ENCODE results near the gene PRSS2. TPM values are rescaled to one million over a fixed set of nuclear protein-coding genes. Genes with fewer than 3 reads are reported as not detected.

PRSS2 gene
- total RNA-seq, 1 experiment from 2014 or later: 27.6 TPM

DNA sequence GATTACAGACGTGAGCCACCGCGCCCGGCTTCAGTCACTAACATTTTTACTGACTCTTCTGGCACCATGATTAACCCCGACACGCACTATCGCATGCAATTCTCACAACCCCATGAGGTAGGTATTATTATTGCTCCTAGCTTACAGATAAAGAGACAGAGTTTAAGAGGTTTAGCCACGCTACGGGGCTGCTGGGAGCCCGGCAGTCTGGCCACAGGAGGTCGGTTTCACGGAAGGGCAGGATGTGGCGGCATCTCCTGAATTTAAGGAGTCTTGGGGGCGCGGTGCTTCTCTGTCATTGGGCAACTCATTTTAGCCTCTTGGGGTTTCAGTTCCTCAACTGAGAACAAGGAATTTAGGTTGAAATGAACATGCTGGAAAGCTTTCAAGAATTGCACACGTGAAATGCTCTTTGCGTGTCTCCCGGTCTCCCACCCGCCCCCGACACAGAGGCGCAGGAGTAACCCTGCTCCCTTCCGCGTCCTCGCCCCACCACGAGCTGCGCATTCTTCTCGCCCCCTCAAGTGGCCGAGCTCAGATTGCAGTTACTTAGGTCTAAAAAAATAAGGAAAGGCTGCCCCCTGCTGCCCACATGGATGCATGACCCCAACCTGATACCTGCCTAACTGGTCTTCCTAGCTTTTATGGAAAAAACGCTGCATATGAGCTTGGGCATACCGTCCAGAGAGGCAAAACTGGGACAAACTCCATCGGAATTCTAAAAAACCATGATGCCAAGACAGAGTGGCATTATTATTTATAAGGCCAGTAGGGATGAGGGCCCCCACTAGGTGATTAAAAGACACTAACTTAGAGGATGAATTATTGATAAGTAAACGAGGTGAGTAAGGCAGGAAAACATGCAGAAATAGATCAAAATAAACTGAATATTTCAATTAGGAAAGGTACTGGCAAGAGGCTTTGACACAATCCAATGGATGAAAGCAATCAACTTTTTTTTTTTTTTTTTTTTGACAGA lies 12.4 kb downstream of the PRSS2 start:
- DNase-seq (ENCODE audit: low spot score): peak; percentile 91
- CTCF ChIA-PET: interaction anchor here (0.6 to 5.1 kb wide), 85 partner anchors 8 to 479 kb away, joined by 3 to 174 read pairs (median 5); partner anchors contain the start of gene EPHB6
- no peaks in the 10 kb centered on the region for H3K36me3 Mint-ChIP-seq
- H3K9me3 Mint-ChIP-seq: no peaks in the 10 kb centered on the region
- H3K4me1 Mint-ChIP-seq: peaks cover 7% of the 10 kb centered on the region
- peak; percentile 82 for ATAC-seq
- H3K4me3 Mint-ChIP-seq: peak overlapping the region; percentile 66
- 0 out of 2 replicates have a peak, but pooled peaks cover 6% of the 10 kb centered on the region for H3K27me3 Mint-ChIP-seq (ENCODE audit: low read depth)
- TF ChIP-seq, protein P1, sequence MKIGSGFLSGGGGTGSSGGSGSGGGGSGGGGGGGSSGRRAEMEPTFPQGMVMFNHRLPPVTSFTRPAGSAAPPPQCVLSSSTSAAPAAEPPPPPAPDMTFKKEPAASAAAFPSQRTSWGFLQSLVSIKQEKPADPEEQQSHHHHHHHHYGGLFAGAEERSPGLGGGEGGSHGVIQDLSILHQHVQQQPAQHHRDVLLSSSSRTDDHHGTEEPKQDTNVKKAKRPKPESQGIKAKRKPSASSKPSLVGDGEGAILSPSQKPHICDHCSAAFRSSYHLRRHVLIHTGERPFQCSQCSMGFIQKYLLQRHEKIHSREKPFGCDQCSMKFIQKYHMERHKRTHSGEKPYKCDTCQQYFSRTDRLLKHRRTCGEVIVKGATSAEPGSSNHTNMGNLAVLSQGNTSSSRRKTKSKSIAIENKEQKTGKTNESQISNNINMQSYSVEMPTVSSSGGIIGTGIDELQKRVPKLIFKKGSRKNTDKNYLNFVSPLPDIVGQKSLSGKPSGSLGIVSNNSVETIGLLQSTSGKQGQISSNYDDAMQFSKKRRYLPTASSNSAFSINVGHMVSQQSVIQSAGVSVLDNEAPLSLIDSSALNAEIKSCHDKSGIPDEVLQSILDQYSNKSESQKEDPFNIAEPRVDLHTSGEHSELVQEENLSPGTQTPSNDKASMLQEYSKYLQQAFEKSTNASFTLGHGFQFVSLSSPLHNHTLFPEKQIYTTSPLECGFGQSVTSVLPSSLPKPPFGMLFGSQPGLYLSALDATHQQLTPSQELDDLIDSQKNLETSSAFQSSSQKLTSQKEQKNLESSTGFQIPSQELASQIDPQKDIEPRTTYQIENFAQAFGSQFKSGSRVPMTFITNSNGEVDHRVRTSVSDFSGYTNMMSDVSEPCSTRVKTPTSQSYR (CRISPR knock-in tag; IDR thresholded peaks at IDR 0.05): no peak
- TF ChIP-seq TEAD1 (CRISPR knock-in tag; IDR thresholded peaks at IDR 0.05) (0 out of 2 replicates have a peak, but pooled peaks have one; percentile 14), RELA (CRISPR knock-in tag; IDR thresholded peaks at IDR 0.05; ENCODE audit: borderline replicate concordance) (no peak), NR3C1 (CRISPR knock-in tag; conservative IDR thresholded peaks at IDR 0.05; ENCODE audit: low read depth) (no peak), ZNF219 (CRISPR knock-in tag; IDR thresholded peaks at IDR 0.05; ENCODE audit: borderline replicate concordance) (no peak), GRHL2 (CRISPR knock-in tag; IDR thresholded peaks at IDR 0.05; ENCODE audit: insufficient replicate concordance, severe bottlenecking) (no peak), TCF7 (CRISPR knock-in tag; IDR thresholded peaks at IDR 0.05; ENCODE audit: low read depth) (no peak), ETV6 (CRISPR knock-in tag; IDR thresholded peaks at IDR 0.05) (peak; percentile 68), ZNF121 (CRISPR knock-in tag; IDR thresholded peaks at IDR 0.05) (no peak), CREB1 (CRISPR knock-in tag; IDR thresholded peaks at IDR 0.05) (no peak), ESRRA (CRISPR knock-in tag; IDR thresholded peaks at IDR 0.05; ENCODE audit: borderline replicate concordance) (no peak)
- TF ChIP-seq, protein P2, sequence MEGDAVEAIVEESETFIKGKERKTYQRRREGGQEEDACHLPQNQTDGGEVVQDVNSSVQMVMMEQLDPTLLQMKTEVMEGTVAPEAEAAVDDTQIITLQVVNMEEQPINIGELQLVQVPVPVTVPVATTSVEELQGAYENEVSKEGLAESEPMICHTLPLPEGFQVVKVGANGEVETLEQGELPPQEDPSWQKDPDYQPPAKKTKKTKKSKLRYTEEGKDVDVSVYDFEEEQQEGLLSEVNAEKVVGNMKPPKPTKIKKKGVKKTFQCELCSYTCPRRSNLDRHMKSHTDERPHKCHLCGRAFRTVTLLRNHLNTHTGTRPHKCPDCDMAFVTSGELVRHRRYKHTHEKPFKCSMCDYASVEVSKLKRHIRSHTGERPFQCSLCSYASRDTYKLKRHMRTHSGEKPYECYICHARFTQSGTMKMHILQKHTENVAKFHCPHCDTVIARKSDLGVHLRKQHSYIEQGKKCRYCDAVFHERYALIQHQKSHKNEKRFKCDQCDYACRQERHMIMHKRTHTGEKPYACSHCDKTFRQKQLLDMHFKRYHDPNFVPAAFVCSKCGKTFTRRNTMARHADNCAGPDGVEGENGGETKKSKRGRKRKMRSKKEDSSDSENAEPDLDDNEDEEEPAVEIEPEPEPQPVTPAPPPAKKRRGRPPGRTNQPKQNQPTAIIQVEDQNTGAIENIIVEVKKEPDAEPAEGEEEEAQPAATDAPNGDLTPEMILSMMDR (IDR thresholded peaks at IDR 0.05): peak; percentile 93
- TF ChIP-seq, protein P3, sequence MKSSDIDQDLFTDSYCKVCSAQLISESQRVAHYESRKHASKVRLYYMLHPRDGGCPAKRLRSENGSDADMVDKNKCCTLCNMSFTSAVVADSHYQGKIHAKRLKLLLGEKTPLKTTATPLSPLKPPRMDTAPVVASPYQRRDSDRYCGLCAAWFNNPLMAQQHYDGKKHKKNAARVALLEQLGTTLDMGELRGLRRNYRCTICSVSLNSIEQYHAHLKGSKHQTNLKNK (CRISPR knock-in tag; IDR thresholded peaks at IDR 0.05): no peak
- TF ChIP-seq, protein P4, sequence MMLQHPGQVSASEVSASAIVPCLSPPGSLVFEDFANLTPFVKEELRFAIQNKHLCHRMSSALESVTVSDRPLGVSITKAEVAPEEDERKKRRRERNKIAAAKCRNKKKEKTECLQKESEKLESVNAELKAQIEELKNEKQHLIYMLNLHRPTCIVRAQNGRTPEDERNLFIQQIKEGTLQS (CRISPR knock-in tag; conservative IDR thresholded peaks at IDR 0.05): no peak
- TF ChIP-seq, protein P5, sequence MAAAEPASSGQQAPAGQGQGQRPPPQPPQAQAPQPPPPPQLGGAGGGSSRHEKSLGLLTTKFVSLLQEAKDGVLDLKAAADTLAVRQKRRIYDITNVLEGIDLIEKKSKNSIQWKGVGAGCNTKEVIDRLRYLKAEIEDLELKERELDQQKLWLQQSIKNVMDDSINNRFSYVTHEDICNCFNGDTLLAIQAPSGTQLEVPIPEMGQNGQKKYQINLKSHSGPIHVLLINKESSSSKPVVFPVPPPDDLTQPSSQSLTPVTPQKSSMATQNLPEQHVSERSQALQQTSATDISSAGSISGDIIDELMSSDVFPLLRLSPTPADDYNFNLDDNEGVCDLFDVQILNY (CRISPR knock-in tag; IDR thresholded peaks at IDR 0.05): no peak
- no peak overlapping the region for H3K27ac Mint-ChIP-seq
- POLR2A ChIA-PET: interaction anchor here (0.5 to 1.0 kb wide), 3 partner anchors 13 to 456 kb away, joined by 3 to 4 read pairs (median 3); no protein-coding TSS in a partner anchor

DNA sequence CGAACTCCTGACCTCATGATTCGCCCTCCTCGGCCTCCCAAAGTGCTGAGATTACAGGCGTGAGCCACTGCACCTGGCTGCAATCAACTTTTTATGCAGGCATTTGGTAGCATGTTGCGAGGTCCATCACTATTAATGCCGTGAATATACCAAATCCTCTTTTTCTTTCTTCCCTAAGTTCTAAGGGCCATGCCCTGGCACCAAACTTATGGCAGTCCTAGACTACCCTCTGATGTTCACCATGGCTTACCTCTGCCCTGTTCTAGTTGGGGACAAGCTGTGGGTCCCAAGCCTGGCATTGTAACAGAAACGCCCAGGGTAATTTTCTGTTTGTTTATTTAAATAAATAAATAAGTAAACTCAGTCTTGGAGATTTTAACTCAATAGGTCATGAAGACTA lies 13.3 kb downstream of the PRSS2 start:
- no peak for DNase-seq (ENCODE audit: low spot score)
- TF ChIP-seq, protein P6, sequence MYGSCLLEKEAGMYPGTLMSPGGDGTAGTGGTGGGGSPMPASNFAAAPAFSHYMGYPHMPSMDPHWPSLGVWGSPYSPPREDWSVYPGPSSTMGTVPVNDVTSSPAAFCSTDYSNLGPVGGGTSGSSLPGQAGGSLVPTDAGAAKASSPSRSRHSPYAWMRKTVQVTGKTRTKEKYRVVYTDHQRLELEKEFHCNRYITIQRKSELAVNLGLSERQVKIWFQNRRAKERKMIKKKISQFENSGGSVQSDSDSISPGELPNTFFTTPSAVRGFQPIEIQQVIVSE (CRISPR knock-in tag; IDR thresholded peaks at IDR 0.05; ENCODE audit: borderline replicate concordance): no peak
- TF ChIP-seq TCF7 (CRISPR knock-in tag; IDR thresholded peaks at IDR 0.05; ENCODE audit: low read depth) (no peak), EMX1 (CRISPR knock-in tag; IDR thresholded peaks at IDR 0.05) (no peak), SOX15 (CRISPR knock-in tag; IDR thresholded peaks at IDR 0.05) (no peak)
- TF ChIP-seq, protein P2 (IDR thresholded peaks at IDR 0.05): no peak
- TF ChIP-seq, protein P7, sequence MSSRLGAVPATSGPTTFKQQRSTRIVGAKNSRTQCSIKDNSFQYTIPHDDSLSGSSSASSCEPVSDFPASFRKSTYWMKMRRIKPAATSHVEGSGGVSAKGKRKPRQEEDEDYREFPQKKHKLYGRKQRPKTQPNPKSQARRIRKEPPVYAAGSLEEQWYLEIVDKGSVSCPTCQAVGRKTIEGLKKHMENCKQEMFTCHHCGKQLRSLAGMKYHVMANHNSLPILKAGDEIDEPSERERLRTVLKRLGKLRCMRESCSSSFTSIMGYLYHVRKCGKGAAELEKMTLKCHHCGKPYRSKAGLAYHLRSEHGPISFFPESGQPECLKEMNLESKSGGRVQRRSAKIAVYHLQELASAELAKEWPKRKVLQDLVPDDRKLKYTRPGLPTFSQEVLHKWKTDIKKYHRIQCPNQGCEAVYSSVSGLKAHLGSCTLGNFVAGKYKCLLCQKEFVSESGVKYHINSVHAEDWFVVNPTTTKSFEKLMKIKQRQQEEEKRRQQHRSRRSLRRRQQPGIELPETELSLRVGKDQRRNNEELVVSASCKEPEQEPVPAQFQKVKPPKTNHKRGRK (CRISPR knock-in tag; IDR thresholded peaks at IDR 0.05; ENCODE audit: borderline replicate concordance): no peak
- TF ChIP-seq, protein P8, sequence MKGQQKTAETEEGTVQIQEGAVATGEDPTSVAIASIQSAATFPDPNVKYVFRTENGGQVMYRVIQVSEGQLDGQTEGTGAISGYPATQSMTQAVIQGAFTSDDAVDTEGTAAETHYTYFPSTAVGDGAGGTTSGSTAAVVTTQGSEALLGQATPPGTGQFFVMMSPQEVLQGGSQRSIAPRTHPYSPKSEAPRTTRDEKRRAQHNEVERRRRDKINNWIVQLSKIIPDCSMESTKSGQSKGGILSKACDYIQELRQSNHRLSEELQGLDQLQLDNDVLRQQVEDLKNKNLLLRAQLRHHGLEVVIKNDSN (CRISPR knock-in tag; IDR thresholded peaks at IDR 0.05): no peak

More for the DNA sequence above, 13.3 kb downstream of the PRSS2 start:
- no peak for ATAC-seq
- CTCF ChIA-PET: interaction anchor here (0.6 to 5.1 kb wide), 15 partner anchors 10 to 460 kb away, joined by 3 to 174 read pairs (median 9); no protein-coding TSS in a partner anchor
- no peak overlapping the region for H3K27ac Mint-ChIP-seq
- no peak overlapping the region for H3K4me3 Mint-ChIP-seq
- no peaks in the 10 kb centered on the region for H3K9me3 Mint-ChIP-seq
- peaks cover 7% of the 10 kb centered on the region for H3K4me1 Mint-ChIP-seq
- no peaks in the 10 kb centered on the region for H3K36me3 Mint-ChIP-seq
- POLR2A ChIA-PET: no interaction called here
- 0 out of 2 replicates have a peak, but pooled peaks cover 6% of the 10 kb centered on the region for H3K27me3 Mint-ChIP-seq (ENCODE audit: low read depth)
